ENCODE data around the gene CEP70. TPM values are rescaled to one million over a fixed set of nuclear protein-coding genes. Genes with fewer than 3 reads are reported as not detected.
"Not testable (repeated sequence)": the region's sequence is repeated elsewhere in the genome, so short reads cannot be mapped to it uniquely, and the experiment has no call there.

Gene CEP70
- total RNA-seq, 1 experiment from 2014 or later = 25.0 TPM

DNA sequence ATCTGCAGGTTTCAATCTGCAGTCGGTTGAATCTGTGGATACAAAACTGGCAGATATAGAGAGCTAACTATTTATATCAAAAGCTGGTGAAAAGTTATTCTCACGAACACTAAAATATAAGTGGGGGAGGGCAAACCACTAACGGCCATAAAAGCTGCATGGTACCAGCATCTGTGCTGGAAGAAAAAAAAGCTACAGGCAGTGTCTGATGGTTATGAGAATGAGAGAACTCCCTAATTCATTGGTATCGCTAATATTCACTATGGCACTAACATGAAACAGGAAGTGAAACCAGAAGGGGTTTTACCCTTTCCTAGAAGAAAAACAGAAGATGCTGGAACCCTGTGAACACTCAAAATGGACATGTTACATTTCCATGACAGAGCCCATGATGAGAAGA lies 15.9 kb downstream of the CEP70 start:
- intact Hi-C loops (cut with micrococcal nuclease; ENCODE audit: unreplicated experiment) = no loop called here
- Mint-ChIP-seq H3K27ac (ENCODE audit: unreplicated experiment) (no peak overlapping the region), H3K4me1 (ENCODE audit: low read depth, unreplicated experiment) (no peaks in the 10 kb centered on the region), H3K36me3 (ENCODE audit: insufficient read depth, unreplicated experiment) (no peaks in the 10 kb centered on the region), H3K9me3 (ENCODE audit: unreplicated experiment) (no peaks in the 10 kb centered on the region), H3K4me3 (ENCODE audit: unreplicated experiment) (no peak overlapping the region), H3K27me3 (ENCODE audit: insufficient read depth, unreplicated experiment) (no peaks in the 10 kb centered on the region)
- Histone ChIP-seq H3K9me3 (no peaks in the 10 kb centered on the region), H3K27me3 (replicated peaks; ENCODE audit: control insufficient read depth, insufficient read depth, low read length) (no peaks in the 10 kb centered on the region), H3K36me3 (ENCODE audit: control insufficient read depth, insufficient read depth, low read length) (no peaks in the 10 kb centered on the region), H3K4me1 (no peaks in the 10 kb centered on the region; the same call in 1 of the 2 replicates), H3K4me3 (ENCODE audit: low read depth, low read length) (no peak overlapping the region)
- ChIA-PET POLR2A (no interaction called here), CTCF (interaction anchor here (0.6 kb wide), 1 partner anchor 22 kb away, joined by 4 read pairs; no protein-coding TSS in a partner anchor)
- TF ChIP-seq CTCF (IDR thresholded peaks at IDR 0.05; ENCODE audit: insufficient read depth in 1 of 2, low read depth in 1 of 2, low read length in 1 of 2, severe bottlenecking in 1 of 2, unreplicated experiment in 1 of 2) = no peak
- no TSS peak for BruUV-seq (replicated peaks)
- no peak for DNase-seq

- Histone ChIP-seq H3K9me3 (no peaks in the 10 kb centered on the region), H3K4me3 (ENCODE audit: low read depth, low read length) (no peak overlapping the region), H3K36me3 (ENCODE audit: control insufficient read depth, insufficient read depth, low read length) (no peaks in the 10 kb centered on the region), H3K27me3 (replicated peaks; ENCODE audit: control insufficient read depth, insufficient read depth, low read length) (no peaks in the 10 kb centered on the region), H3K4me1 (no peaks in the 10 kb centered on the region)
- no peak for DNase-seq
- ChIA-PET POLR2A (no interaction called here), CTCF (no interaction called here)
- Mint-ChIP-seq H3K9me3 (ENCODE audit: unreplicated experiment) (no peaks in the 10 kb centered on the region), H3K27ac (ENCODE audit: unreplicated experiment) (no peak overlapping the region), H3K4me1 (ENCODE audit: low read depth, unreplicated experiment) (no peaks in the 10 kb centered on the region), H3K4me3 (ENCODE audit: unreplicated experiment) (no peak overlapping the region), H3K36me3 (ENCODE audit: insufficient read depth, unreplicated experiment) (no peaks in the 10 kb centered on the region), H3K27me3 (ENCODE audit: insufficient read depth, unreplicated experiment) (no peaks in the 10 kb centered on the region)
- intact Hi-C loops (cut with micrococcal nuclease; ENCODE audit: unreplicated experiment) = no loop called here
- TF ChIP-seq CTCF (IDR thresholded peaks at IDR 0.05; ENCODE audit: insufficient read depth in 1 of 2, low read depth in 1 of 2, low read length in 1 of 2, severe bottlenecking in 1 of 2, unreplicated experiment in 1 of 2) = no peak
- BruUV-seq (replicated peaks) = no TSS peak
Measured at GRCh38 chr3:138573138-138573537, 20.9 kb downstream of the CEP70 start.

DNA sequence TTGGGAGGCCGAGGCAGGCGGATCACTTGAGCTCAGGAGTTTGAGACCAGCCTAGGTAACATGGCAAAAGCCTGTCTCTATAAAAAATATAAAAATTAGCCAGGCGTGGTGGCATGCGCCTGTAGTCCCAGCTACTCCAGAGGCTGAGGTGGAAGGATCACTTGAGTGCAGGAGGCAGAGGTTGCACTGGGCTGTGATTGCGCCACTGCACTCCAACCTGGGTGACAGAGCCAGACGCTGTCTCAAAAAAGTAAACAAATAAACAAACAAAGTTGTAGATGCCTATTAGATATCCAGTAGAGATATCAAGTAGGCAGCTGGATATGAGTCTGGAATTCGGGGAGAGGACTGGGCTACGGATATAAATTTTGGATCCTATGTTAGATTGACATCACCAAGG lies 24.4 kb downstream of the CEP70 start:
- H3K4me1 Mint-ChIP-seq (ENCODE audit: low read depth, unreplicated experiment); H3K36me3 Mint-ChIP-seq (ENCODE audit: insufficient read depth, unreplicated experiment); H3K9me3 Mint-ChIP-seq (ENCODE audit: unreplicated experiment); intact Hi-C loops (cut with micrococcal nuclease; ENCODE audit: unreplicated experiment); POLR2A ChIA-PET; H3K36me3 ChIP-seq (ENCODE audit: control insufficient read depth, insufficient read depth, low read length); BruUV-seq (replicated peaks); H3K27ac Mint-ChIP-seq (ENCODE audit: unreplicated experiment); H3K27me3 ChIP-seq (replicated peaks; ENCODE audit: control insufficient read depth, insufficient read depth, low read length); CTCF ChIA-PET; H3K4me3 Mint-ChIP-seq (ENCODE audit: unreplicated experiment); H3K4me3 ChIP-seq (ENCODE audit: low read depth, low read length); DNase-seq; H3K9me3 ChIP-seq; H3K27me3 Mint-ChIP-seq (ENCODE audit: insufficient read depth, unreplicated experiment): not testable (repeated sequence)
- peaks cover 11% of the 10 kb centered on the region; the same call in 1 of the 2 replicates for H3K4me1 ChIP-seq

DNA sequence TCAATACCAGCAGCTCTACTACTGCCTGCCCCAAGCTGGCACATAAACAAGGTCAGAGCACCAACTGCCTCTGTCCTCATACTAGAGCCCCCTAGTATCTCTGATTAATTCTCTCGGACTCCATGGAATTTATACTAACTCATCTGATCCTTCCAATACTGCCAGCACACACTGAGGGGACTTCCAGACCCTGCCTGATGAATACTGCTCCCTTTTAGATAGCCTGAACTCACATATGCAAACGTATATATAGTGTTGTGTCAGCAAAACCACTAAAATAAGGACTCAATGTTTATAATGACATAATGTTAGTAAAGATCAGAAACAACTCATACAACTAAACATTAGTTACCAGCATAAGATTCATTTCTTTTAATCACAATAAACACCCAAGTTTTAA lies 25.0 kb downstream of the CEP70 start:
- Histone ChIP-seq H3K27me3 (replicated peaks; ENCODE audit: control insufficient read depth, insufficient read depth, low read length) (no peaks in the 10 kb centered on the region), H3K4me1 (peaks cover 11% of the 10 kb centered on the region; the same call in 1 of the 2 replicates), H3K36me3 (ENCODE audit: control insufficient read depth, insufficient read depth, low read length) (no peaks in the 10 kb centered on the region), H3K9me3 (no peaks in the 10 kb centered on the region), H3K4me3 (ENCODE audit: low read depth, low read length) (no peak overlapping the region)
- BruUV-seq (replicated peaks) = no TSS peak
- intact Hi-C loops (cut with micrococcal nuclease; ENCODE audit: unreplicated experiment) = no loop called here
- Mint-ChIP-seq H3K36me3 (ENCODE audit: insufficient read depth, unreplicated experiment) (no peaks in the 10 kb centered on the region), H3K4me3 (ENCODE audit: unreplicated experiment) (no peak overlapping the region), H3K9me3 (ENCODE audit: unreplicated experiment) (no peaks in the 10 kb centered on the region), H3K27me3 (ENCODE audit: insufficient read depth, unreplicated experiment) (no peaks in the 10 kb centered on the region), H3K4me1 (ENCODE audit: low read depth, unreplicated experiment) (no peaks in the 10 kb centered on the region), H3K27ac (ENCODE audit: unreplicated experiment) (no peak overlapping the region)
- POLR2A ChIA-PET = no interaction called here
- CTCF ChIA-PET = no interaction called here
- TF ChIP-seq CTCF (IDR thresholded peaks at IDR 0.05; ENCODE audit: insufficient read depth in 1 of 2, low read depth in 1 of 2, low read length in 1 of 2, severe bottlenecking in 1 of 2, unreplicated experiment in 1 of 2) = no peak
- DNase-seq = no peak
